Osteoblast (primary cell): Measurements from ENCODE around the gene SPAG16. TPM values are rescaled to one million over a fixed set of nuclear protein-coding genes. Genes with fewer than 3 reads are reported as not detected.

Source experiments
- DNase-seq: peaks from one replicate; pipeline ENCODE4 v3.0.0; 2011; ENCODE audit warnings: low spot score, mixed read lengths; ENCODE audit not compliant: insufficient read length; ENCODE audit errors: missing footprints
- H2AFZ ChIP-seq: 2 replicates; pipeline ENCODE4 v1.6.0; 2011; ENCODE audit warnings: mild to moderate bottlenecking, low read length
- H3K27ac ChIP-seq: 2 replicates; pipeline ENCODE4 v1.5.1; 2011; ENCODE audit warnings: mild to moderate bottlenecking, low read depth, low read length, moderate library complexity
- H3K27me3 ChIP-seq: 2 replicates; pipeline ENCODE4 v1.6.0; 2012; ENCODE audit warnings: mild to moderate bottlenecking, control low read depth, inconsistent platforms, low read length, moderate library complexity; ENCODE audit not compliant: insufficient read depth
- H3K36me3 ChIP-seq: 2 replicates; pipeline ENCODE4 v1.5.1; 2011; ENCODE audit warnings: mild to moderate bottlenecking, low read length, control low read depth, moderate library complexity; ENCODE audit not compliant: insufficient read depth
- H3K4me1 ChIP-seq: 2 replicates; pipeline ENCODE4 v1.5.1; 2011; ENCODE audit warnings: mild to moderate bottlenecking, low read length, control low read depth, moderate library complexity; ENCODE audit not compliant: insufficient read depth
- H3K4me2 ChIP-seq: 2 replicates; pipeline ENCODE4 v1.6.0; 2011; ENCODE audit warnings: mild to moderate bottlenecking, low read length; ENCODE audit not compliant: insufficient read depth
- H3K4me3 ChIP-seq: fragments of 200-600 bp; sonication (generic); 3 replicates; pipeline ENCODE4 v1.5.1; 2012; ENCODE audit warnings: mild to moderate bottlenecking, low read length, inconsistent platforms; ENCODE audit not compliant: insufficient read depth
- H3K79me2 ChIP-seq: 2 replicates; pipeline ENCODE4 v1.6.0; 2012; ENCODE audit warnings: mild to moderate bottlenecking, low read length, control low read depth, inconsistent platforms; ENCODE audit not compliant: insufficient read depth
- H3K9me3 ChIP-seq: 2 replicates; pipeline ENCODE4 v1.5.1; 2011; ENCODE audit warnings: low read depth, low read length, control low read depth
- H4K20me1 ChIP-seq: 2 replicates; pipeline ENCODE4 v1.6.0; 2012; ENCODE audit warnings: mild to moderate bottlenecking, low read length, control low read depth; ENCODE audit not compliant: insufficient read depth
- total RNA-seq: library from RNA; depleted of rRNA; stranded (reverse); fragments of >200 nt; gene quantifications from 2 replicates; pipeline ENCODE4 v1.2.3, GENCODE V29; 2012
- TF ChIP-seq, protein P1 (sequence below): IDR thresholded peaks from 2 replicates; pipeline ENCODE4 v1.5.1; 2011; ENCODE audit warnings: mild to moderate bottlenecking, low read depth, low read length, moderate library complexity; ENCODE audit errors: extremely low read depth

SPAG16 gene
- total RNA-seq, 1 donor, result 47.8 TPM

- no peak for DNase-seq
- no peaks in the 10 kb centered on the region for H3K27me3 ChIP-seq
- H3K79me2 ChIP-seq, result no peaks in the 10 kb centered on the region
- H3K4me2 ChIP-seq, result no peak overlapping the region
- TF ChIP-seq, protein P1, sequence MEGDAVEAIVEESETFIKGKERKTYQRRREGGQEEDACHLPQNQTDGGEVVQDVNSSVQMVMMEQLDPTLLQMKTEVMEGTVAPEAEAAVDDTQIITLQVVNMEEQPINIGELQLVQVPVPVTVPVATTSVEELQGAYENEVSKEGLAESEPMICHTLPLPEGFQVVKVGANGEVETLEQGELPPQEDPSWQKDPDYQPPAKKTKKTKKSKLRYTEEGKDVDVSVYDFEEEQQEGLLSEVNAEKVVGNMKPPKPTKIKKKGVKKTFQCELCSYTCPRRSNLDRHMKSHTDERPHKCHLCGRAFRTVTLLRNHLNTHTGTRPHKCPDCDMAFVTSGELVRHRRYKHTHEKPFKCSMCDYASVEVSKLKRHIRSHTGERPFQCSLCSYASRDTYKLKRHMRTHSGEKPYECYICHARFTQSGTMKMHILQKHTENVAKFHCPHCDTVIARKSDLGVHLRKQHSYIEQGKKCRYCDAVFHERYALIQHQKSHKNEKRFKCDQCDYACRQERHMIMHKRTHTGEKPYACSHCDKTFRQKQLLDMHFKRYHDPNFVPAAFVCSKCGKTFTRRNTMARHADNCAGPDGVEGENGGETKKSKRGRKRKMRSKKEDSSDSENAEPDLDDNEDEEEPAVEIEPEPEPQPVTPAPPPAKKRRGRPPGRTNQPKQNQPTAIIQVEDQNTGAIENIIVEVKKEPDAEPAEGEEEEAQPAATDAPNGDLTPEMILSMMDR, result no peak
- no peak overlapping the region for H3K27ac ChIP-seq
- H3K9me3 ChIP-seq, result no peaks in the 10 kb centered on the region
- no peaks in the 10 kb centered on the region for H4K20me1 ChIP-seq
- no peaks in the 10 kb centered on the region for H3K36me3 ChIP-seq
- no peaks in the 10 kb centered on the region for H3K4me1 ChIP-seq
- H2AFZ ChIP-seq, result no peak overlapping the region
- no peak overlapping the region for H3K4me3 ChIP-seq
Measured at GRCh38 chr2:213861638-213862037, 577.4 kb downstream of the SPAG16 start.

DNA sequence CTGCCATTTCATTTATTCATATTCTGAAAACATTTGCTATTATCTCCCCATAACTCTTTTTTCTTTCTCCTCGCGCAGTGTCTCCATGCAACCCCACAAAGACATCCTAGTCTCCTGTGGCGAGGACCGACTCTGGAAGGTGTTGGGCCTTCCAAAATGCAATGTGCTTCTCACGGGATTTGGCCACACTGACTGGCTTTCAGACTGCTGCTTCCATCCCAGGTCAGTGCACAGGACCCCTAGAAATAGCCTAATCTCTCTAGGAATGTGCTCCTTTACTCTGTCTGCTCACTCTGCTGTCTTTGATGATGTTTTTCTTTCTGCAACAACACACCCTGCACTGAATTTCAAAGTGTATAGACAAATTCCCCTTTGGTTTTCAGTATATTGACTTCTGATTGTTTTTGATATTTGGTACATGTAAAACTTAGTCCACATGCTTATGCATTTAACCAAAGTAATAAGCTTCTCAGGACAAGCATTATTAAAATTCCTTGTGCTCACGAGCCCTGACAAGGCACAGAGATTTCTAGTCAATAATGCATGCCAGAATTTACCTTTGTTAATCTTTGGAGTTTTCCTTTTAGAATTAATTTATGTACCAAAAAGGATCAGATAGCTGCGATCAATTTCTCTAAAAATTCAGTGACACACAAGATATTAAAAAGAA, 578.3 kb downstream of the SPAG16 start:
- DNase-seq, result no peak
- TF ChIP-seq, protein P1, result no peak

GRCh38 chr2:213863541-213863940, 579.3 kb downstream of the SPAG16 start:
- H3K9me3 ChIP-seq, result no peaks in the 10 kb centered on the region
- TF ChIP-seq, protein P1, result no peak
- H3K79me2 ChIP-seq, result no peaks in the 10 kb centered on the region
- no peaks in the 10 kb centered on the region for H3K4me1 ChIP-seq
- no peaks in the 10 kb centered on the region for H4K20me1 ChIP-seq
- H2AFZ ChIP-seq, result no peak overlapping the region
- no peak overlapping the region for H3K4me2 ChIP-seq
- H3K4me3 ChIP-seq, result no peak overlapping the region
- H3K27me3 ChIP-seq, result no peaks in the 10 kb centered on the region
- no peak for DNase-seq
- H3K36me3 ChIP-seq, result no peaks in the 10 kb centered on the region
- H3K27ac ChIP-seq, result no peak overlapping the region

More for the DNA sequence above, 578.3 kb downstream of the SPAG16 start:
- H3K9me3 ChIP-seq, result no peaks in the 10 kb centered on the region
- H2AFZ ChIP-seq, result no peak overlapping the region
- H3K27me3 ChIP-seq, result no peaks in the 10 kb centered on the region
- no peaks in the 10 kb centered on the region for H3K4me1 ChIP-seq
- H3K4me2 ChIP-seq, result no peak overlapping the region
- H3K4me3 ChIP-seq, result no peak overlapping the region
- H4K20me1 ChIP-seq, result no peaks in the 10 kb centered on the region
- no peaks in the 10 kb centered on the region for H3K36me3 ChIP-seq
- no peak overlapping the region for H3K27ac ChIP-seq
- H3K79me2 ChIP-seq, result no peaks in the 10 kb centered on the region

DNA sequence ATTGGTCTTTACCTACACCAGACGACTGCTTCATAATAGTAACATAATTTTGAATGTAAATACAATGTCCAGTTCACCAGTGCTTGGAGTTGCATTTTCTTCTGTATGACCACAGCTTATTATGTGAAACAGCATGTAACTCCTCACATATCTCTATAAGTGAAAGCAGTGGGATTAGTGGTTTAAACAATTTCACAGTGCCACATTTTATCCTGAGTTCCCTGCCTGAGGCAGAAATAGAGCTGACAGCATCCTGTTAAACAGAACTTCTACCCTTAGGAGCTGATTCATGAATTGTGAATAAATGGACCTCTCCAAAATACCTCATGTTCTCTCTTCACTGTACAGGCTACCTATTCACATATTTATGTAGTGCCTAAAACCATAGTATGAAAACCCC, 584.3 kb downstream of the SPAG16 start:
- Histone ChIP-seq H3K36me3 (no peaks in the 10 kb centered on the region), H4K20me1 (no peaks in the 10 kb centered on the region), H3K4me2 (no peak overlapping the region), H2AFZ (no peak overlapping the region), H3K27ac (no peak overlapping the region), H3K9me3 (no peaks in the 10 kb centered on the region), H3K4me1 (no peaks in the 10 kb centered on the region), H3K79me2 (no peaks in the 10 kb centered on the region), H3K4me3 (no peak overlapping the region), H3K27me3 (no peaks in the 10 kb centered on the region)
- no peak for DNase-seq
- TF ChIP-seq, protein P1, result no peak
